GM11168 (cell line): ENCODE results near the gene REC8.

Source experiments
- in situ Hi-C: fragments of 300-500 bp; cut with MboI; formaldehyde crosslinking; loops from one replicate; pipeline ENCODE4 v1.12.0; 2022; ENCODE audit warnings: low sequenced_read_pairs; ENCODE audit not compliant: unreplicated experiment

The REC8 gene

DNA sequence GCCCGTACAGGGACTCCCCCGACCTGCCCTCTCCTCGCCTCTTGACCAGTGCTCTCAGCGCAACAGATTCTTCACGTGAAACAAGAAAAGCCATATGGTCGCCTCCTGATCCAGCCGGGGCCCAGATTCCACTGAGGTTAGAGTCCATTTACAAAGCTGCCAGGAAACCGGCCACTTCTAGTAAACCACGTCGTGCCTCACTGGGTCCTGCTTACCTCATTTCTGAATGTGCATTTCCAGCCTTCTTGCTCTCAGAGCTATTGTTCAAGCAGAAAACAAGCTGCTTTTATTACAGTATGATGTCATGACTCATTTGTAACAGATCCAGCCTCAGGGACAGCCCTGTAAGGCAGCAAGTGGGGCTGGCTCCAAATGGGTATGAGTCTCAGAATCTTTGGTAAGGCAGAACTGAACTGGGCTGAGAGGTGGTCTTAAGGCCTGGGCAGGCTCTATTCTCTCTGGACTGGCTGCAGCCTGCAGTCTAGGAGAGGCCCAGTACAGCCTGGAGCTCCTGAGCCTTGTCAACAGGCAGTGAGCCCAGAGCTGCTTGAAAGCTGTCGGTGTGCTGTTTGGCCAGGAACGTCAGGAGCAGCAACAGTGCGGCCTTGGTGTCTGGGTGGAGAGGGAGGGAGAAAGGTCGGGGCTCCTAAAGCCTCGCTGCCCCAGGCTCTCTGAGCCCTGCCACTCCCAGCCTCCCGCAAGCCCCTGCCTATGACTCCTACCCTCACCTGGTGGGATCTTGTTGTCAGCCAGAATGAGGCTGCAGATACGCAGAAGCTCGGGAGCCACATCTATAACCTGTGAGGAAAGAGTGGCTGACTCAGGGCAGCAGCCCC lies 8.3 kb downstream of the REC8 start:
- in situ Hi-C loops = no loop called here

DNA sequence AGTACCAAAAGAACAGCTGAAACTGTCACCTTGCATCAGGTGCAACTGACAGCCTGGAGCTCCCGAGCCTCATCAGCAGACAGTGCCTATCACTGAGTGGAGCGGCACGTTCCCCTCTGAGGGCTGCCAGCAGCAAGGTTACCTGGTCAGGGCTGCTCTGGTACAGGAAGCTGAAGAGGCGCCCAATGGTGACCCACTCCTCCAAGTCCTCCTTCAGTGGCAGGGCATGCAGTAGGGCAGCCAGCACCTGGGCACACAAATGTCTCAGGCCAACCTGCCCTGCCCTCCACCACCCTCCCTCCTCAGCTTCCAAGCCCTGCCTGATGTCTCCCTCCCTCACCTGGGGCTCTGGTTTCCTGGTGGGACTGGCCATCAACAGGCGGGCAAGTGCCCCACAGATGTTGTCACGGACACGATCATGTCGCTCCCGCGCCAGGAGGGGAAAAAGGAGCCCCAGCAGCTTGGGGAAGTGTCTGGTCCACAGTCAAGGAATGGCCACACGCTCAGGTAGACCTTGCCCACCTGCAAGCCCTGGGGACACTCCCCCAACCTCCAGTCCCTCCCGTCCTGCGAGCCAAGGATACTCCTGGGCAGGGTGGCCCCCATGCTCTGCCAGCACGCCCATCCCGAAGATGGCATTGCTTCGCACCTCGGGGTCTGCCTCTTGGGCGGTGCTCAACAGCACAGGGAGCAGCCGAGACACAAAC lies 9.6 kb downstream of the REC8 start:
- in situ Hi-C loops = no loop called here

DNA sequence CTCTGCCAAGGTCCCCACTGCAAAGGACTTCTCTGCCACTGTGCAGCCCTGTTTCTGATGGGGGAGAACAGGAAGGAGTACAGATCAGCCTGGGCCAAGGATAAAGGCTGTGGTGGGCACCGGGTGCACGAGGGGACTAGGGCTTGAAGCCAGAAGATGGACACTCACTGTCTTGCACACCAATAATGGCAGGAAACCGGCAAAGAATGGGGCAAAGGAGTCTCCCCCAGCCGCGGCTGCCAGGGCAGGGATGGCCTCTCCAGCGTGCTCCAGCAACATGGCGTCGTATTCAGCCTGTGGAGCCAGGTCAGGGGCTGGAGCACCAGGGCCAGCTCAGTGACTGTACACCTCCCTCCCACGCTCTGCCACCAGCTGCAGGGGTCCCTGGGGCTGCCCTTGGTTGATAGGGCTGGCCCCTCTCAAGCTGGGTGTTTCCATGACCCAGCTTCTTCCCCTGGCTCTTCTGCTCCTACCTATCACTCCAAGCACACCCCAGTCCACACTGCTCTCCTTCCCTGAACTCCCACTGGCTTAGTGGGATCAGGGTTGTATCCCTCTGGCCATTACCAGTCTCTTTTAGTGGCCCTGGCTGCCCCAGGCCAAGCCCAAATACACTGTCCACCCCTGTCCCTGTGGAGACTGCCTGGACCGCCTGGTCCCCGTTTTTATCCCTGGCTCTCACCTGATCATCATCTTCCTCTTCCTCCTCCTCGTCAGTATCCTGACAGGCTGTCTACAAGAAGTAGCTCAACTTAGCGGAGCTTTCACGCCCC lies 10.4 kb downstream of the REC8 start:
- in situ Hi-C loops = no loop called here

DNA sequence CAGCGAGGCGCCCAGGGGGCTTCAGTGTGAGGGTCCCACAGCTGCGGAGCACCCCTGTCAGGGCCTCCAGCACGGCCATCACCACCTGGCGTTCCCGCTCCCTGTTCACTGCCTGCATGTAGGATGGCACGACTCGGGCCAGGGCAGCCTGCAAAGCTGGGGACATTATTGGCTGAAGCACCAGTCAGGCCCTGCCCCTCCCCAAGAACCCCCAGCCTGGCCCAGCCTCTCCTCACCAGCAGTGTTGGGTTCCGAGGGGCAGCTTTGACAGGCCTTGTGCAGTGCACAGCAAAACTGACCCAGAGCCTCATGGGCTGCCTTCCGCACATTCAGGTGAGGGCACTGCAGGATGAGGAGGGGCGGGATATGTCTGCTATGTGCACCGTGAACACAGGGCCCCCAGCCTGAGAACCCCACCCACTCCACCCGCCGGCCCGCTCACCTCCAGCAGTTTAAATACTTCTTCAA lies 11.2 kb downstream of the REC8 start:
- in situ Hi-C loops = no loop called here

DNA sequence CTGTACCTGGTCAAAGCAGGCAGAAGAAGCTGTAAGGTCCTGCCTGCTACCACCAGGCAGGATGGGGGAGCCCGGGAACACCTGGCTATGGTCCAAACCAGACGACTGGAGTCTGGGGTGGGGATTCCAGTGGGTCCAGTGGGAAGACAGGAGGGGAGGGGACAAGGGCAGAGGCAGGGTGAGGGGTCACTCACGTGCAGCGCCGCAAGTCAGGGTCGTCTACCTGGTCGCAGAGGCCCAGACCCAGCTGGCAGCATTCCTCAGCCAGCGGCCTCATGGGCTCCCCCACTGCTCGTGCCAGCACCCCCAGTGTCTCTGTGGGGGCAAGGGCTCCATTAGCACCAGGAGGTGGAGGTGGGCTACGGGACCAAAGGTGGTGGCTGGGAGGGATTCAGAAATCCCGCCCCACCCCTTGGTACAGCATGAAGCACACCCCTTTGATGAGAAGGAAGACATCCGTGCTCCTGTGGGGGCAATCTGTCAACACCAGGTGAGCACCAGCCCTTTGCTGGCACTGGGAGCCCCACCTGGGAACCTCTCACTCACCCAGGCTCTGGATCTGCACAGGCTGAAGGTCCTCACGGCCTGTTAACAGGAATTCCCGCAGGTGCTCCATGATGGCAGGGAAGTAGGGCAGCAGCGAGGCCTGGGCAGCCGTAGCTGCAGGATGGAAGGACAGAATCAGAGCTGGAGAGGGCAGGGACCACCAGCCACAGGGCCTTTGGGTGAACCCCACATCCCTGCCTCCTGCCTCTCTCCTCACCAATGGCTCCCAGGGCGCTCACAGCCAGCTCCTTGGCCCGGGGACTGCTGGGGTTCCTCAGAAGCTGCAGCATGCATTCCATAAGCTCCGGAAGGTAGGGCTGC lies 12.5 kb downstream of the REC8 start:
- in situ Hi-C loops = no loop called here

DNA sequence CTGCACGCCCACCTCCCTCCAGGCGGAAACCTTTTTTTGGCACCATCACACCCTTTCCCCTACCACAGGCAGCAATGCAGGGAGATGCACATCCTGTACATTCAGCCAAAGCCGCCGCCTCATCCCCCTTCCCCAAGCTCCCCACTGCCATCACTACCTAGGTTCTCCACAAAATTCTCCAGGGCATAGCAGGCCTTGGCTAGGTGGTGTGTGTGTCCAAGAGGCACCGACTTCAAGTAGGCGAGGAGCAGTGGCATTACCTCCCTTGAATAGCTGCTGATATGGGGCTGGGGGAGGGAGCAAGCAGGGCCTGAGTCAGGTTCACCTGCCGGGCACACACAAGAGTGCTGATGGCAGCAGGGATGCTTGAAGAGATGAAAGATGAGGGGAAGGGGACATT lies 13.1 kb downstream of the REC8 start:
- in situ Hi-C loops = no loop called here

DNA sequence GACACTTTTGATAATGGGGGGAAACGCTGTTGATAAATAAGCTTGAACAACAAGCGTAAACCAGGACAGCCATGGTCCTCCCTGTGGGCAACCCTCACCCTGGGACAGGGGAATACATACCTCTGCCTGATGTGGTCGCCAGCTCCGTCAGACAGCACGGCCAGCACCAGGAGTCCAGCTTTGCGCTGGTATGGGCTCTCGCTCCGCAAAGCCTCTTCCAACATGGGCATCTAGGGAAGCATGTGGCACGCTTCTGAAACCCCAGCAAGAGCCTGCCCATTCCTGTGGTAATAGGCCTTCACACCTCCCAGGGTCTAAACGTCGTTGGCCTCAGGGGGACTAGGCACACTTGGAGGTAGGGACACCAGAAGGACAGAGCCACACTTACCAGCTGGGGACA lies 13.9 kb downstream of the REC8 start:
- in situ Hi-C loops = no loop called here

DNA sequence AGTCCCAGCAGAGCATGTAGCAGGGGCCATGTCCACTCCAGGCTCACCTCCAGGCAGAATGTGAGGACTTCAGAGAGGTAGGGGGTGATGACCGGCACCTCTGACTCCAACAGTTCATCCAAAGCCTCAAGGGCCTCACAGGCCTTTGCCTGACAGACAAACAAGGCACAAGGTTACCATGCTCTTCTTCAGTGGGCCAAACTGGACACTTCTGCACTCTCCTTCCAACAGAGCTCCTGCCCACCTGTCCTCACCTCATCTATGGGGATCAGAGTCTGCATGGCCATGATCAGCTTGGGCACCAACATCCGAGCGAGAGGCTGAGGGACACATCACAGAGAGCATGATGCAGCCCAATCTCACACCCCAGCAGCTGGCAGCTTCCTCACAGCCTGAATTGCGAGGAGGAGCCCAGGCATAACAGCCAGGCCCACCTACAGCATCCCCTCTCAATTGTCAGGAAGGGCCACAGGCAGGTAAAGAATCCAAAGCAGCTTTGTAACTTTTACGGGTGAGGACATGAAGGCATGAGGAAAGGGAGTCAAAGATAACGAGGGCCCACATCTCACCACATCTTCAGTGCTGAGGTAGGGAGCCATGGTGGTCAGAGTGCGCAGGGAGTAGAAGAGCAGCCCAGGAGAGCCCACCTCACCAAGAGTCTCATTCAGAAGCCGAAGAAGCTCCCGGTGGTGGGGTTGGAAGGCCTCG lies 15.1 kb downstream of the REC8 start:
- in situ Hi-C loops = no loop called here

DNA sequence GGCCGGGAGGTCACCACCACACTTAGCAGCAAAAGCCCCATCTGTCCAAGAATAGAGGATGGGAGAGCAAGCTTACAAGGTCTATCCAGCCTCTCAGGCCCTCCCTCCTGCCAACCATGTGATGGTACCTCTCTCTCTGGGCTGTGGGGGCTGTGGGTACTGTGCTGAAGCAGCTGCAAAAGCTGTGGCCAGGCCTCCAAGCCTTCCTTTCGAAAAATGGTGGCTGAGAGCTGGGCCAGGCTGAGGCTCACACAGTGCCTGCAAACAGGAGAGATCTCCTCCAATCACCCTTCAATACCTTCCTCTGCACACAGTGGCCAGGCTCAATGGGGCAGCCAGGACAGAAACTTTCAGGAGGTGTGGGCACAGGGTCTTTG lies 15.6 kb downstream of the REC8 start:
- in situ Hi-C loops = no loop called here

DNA sequence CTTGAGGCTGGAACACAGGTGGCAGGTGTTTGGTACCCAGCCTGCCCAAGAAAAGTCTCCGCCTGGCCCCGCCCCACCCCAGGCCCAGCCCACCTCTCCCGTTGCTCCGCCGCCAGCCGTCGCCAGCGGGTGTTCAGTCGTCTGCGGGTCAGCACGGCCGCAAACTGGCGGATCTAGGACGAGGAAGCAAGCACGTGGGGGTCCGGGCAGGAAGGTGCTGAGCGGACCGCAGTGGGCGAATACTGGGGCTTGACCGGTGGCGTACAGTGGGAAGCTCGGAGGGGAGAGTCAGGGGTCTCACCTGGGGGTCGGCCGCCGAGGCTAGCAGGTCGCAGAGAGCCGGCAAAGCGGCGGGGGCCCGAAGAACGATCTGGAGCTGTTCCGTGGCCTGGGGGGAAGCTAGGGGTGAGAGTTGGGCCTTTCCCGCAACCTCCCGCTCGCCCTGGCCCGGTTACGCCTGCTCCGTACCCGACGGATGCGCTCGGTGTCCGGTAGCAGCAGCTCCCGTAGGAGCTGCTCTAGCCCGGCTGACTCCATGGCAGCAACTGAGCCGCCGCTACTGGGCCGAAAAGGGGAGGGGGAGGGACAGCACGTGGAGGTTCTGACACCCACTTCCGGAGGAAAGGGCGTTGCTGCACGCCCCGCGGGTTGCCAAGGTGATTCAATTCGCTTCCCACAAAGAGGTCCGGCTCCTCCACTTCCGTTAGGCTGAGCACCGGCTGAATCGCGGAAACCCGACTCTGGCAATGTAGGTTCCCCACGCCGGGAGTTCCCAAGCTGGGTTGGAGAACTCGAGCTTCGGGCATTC lies 16.6 kb downstream of the REC8 start, which contains the start of gene IPO4:
Gene IPO4, minus strand, starts transcription at position 566 of the 808 bp plus-strand sequence. Its CDS starts 29 bp downstream, at position 537.
- in situ Hi-C loops = no loop called here

DNA sequence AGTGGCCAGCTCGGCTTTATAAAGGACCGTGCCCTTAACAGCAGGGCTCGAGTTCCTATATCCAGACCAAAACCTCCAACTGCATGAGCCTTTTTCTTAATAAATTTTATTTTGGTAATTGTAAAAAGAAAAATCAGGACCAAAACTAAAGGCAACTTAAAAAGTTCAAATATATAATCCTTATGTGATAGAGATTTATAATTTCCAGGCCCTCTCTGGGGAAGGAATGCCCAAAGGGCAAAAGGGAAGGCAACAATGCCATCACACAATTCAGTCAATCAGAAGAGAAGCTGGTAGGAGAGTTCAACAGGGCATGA lies 17.1 kb downstream of the REC8 start:
- in situ Hi-C loops = no loop called here

DNA sequence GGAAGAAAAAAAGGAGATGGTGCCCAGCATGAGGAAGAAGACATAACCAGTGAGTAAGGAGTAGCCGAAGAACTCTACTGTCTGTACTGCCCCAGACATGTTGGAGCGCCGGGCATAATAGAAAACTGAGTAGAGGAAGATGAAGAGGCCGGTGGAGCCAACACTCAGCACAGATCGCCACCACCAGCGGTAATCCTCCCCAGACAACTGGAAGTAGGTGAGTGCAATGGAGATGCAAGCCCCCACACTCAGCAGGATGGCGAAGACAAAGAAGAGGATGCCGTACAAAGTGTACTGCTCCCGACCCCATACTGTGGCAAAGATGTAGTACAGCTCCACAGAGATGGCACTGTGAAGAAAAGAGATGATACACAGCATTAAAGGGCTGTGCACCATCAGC lies 17.6 kb downstream of the REC8 start:
- in situ Hi-C loops = no loop called here

DNA sequence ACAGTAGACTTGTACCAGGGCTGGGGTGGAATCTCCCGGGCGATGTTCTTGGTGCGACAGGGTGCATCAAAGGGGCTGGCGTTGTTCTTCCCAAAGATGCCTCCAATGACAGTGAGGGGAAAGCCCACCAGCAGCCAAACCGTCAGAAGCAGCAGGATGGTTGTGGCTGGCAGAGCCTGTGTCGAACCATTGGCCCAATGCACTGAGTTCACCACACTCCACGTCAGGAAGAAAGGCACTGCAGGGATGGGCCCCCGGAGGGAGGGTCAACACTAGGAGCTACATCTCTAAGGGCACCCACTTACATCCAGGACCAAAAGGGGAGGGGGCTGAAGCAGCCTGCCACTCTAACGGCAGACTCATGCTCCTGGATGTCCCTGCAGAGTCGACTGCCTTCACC lies 18.5 kb downstream of the REC8 start:
- in situ Hi-C loops = no loop called here

DNA sequence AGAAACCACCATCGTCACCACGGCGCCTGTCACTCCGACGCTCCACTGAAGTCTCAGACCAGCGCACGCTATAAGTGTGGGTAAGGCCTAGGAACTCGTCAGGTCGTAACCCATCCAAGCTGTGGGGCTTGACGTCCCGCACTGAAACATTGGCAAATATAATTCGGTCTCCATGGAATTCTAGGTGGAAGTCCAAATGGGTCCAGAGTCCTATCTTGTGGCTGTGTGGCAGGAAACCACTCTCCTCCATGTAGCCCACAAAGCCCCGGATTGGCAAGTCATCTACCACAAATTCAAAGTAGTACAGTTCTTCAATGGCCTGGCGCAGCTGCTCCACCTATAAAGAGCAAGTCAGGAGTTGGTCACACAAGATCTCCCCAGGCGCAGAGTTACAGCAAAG lies 21.1 kb downstream of the REC8 start:
- in situ Hi-C loops = no loop called here

DNA sequence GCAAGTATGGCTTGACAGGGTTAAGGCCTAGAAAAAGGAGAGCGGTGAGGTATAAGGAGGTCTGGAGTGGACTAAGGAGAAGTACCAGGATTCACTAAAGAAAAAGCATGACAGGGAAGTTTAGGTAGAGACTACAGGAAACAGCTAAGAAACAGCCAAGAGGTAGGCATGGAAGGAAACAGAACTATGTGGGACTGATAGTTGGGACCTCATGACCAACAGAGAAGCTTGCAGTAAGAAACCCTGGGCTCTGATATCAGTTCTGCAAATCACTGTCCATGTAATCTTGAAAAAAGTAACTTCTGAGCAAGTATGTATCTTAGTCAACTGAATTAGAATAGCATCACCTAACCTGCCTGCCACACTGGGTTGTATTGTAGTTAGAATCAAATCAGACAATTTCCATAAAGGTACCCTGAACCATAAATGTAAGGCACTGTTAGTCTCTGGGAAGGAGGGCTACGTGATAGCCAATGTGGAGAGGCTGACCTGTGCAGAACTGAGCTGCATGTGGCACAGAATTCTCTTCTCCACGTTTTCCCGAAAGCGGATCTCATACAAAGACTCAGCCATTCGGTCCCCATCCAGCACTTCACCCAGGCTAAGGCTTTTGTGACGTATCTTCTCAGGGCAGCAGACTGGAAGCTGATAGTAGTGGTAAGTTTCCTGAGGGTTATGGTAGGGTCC lies 22.4 kb downstream of the REC8 start:
- in situ Hi-C loops = no loop called here

DNA sequence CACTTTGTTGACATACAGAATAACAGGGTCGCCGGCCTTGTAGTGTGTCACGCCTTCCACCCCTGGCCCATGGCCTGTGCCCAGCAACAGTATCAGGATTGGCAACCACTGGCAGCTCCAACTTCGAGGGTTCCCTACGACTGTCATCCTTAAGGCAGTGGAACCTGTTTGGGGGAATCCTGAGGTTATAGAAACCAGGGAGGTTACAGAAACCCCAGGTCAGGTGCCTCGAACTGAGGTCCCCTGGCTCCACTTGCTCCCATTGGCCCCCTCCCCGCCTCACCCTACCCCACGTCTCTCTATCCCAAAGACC lies 22.9 kb downstream of the REC8 start:
- in situ Hi-C loops = no loop called here

DNA sequence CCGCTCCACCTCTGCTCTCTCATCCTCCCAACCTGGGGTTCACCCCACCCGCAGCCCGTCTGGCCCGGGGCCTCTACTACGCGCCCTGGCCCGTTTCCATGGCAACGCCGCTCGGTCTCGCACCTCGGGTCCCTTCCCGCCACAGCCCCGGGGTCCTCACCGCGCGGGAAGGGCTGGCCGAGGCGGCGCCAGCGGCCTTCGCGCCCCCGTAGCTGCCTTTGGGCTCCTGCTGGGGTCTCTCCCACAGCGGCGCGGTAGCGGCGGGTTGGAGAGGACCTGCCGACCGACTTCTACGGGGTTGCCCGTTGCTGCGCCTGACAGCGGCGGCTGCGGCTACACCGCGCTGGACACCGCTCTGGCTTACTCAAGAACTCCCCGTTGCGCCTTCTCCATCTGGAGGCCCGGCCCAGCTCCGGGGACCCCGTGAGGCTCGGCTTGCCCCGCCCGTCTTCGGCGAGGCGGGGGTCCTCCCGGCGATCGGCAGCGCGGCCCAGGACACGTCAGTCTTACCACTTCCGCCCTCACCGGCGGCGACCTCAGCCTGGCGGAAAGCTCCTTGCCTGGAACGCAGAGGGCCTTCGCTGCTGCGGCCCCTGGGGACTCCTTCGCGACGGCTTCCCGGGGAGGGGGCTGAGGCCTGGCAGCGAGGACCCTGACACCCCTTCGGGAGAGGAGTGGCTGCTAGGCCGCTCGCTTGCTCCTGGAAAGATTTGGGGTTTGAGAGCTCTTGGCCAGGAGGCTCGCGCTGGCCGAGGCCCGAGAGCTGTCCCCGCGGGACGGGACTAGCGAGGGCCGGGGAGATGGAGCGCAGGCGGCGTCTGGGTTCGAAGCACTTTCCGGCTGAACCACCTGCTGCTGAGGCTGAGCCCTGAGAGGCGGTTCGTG lies 23.5 kb downstream of the REC8 start, which contains the start of gene TM9SF1:
Gene TM9SF1, minus strand, starts transcription at position 256 of the 885 bp plus-strand sequence. CDS start 422 bp downstream, outside the sequence.
- in situ Hi-C loops = no loop called here
